ENCODE results near the gene TMEM176B. TPM values are rescaled to one million over a fixed set of nuclear protein-coding genes. Genes with fewer than 3 reads are reported as not detected.

TMEM176B gene
- total RNA-seq, 2 experiments from 2014 or later: not detected

- Mint-ChIP-seq H3K4me1 (ENCODE audit: low read depth) (no peaks in the 10 kb centered on the region), H3K4me3 (no peak overlapping the region), H3K27ac (no peak overlapping the region), H3K36me3 (ENCODE audit: low read depth) (no peaks in the 10 kb centered on the region), H3K27me3 (peaks cover 7% of the 10 kb centered on the region), H3K9me3 (peaks cover 4% of the 10 kb centered on the region)
- CTCF ChIA-PET: no interaction called here
- H3K4me3 ChIP-seq (ENCODE audit: low read length): no peak overlapping the region
- no peak overlapping the region for H3K27ac ChIP-seq (ENCODE audit: low read depth in 1 of 2, low read length in 2 of 2)
- DNase-seq (no peak), ATAC-seq (ENCODE audit: poor library complexity) (no peak)
- TF ChIP-seq, protein P1, sequence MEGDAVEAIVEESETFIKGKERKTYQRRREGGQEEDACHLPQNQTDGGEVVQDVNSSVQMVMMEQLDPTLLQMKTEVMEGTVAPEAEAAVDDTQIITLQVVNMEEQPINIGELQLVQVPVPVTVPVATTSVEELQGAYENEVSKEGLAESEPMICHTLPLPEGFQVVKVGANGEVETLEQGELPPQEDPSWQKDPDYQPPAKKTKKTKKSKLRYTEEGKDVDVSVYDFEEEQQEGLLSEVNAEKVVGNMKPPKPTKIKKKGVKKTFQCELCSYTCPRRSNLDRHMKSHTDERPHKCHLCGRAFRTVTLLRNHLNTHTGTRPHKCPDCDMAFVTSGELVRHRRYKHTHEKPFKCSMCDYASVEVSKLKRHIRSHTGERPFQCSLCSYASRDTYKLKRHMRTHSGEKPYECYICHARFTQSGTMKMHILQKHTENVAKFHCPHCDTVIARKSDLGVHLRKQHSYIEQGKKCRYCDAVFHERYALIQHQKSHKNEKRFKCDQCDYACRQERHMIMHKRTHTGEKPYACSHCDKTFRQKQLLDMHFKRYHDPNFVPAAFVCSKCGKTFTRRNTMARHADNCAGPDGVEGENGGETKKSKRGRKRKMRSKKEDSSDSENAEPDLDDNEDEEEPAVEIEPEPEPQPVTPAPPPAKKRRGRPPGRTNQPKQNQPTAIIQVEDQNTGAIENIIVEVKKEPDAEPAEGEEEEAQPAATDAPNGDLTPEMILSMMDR (IDR thresholded peaks at IDR 0.05): no peak
- H3K9me3 ChIP-seq (ENCODE audit: control insufficient read depth in 1 of 2, insufficient read depth in 1 of 2, low read length in 2 of 2): peaks cover 0 to 4% of the 10 kb centered on the region in 2 experiments
- H3K27me3 ChIP-seq (ENCODE audit: control insufficient read depth in 1 of 2, insufficient read depth in 2 of 2, low read length in 2 of 2): peaks cover 8 to 12% of the 10 kb centered on the region in 2 experiments
- POLR2A ChIA-PET: no interaction called here
- H3K4me1 ChIP-seq (ENCODE audit: insufficient read depth, low read length): no peaks in the 10 kb centered on the region
- H3K36me3 ChIP-seq (ENCODE audit: insufficient read depth, low read length): no peaks in the 10 kb centered on the region
- intact Hi-C loops (cut with DNase I, micrococcal nuclease): no loop called here
Measured at GRCh38 chr7:150791304-150791703, 8.9 kb downstream of the TMEM176B start.

DNA sequence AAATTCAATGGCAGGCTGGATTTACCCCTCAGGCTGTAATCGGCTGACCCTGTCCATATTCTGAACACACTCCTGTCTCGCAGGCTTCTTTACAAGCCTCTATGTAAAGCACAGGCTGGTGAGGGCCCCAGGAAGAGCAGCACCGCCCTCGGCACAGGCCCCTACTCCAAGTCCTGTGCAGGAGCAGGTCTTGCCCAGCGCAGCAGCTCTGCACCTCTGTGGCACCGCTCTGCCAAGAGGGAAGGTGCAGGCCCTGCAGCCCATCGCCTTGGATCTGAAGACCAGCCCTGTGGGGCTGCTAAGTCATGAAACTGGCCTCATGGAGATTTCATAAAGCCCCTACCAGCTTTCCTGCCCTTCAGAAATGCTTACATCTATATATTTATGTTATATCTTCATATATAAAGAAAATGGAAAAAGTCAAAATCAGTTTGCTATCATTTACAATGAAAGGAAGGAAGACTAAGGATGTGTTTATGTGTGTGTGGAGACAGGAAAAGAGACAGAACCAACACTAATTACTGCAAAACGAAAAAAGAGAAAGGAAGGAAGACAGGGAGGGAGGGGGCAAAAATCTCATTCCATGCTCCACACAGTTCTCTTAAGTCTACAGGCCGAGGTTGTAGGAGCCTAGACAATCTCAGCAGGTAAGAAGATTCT, 9.6 kb downstream of the TMEM176B start:
- peaks cover 13% of the 10 kb centered on the region for H3K27me3 Mint-ChIP-seq
- H3K4me1 Mint-ChIP-seq (ENCODE audit: low read depth): no peaks in the 10 kb centered on the region
- no peak overlapping the region for H3K27ac Mint-ChIP-seq
- no peaks in the 10 kb centered on the region for H3K9me3 Mint-ChIP-seq
- Histone ChIP-seq H3K9me3 (ENCODE audit: control insufficient read depth in 1 of 2, insufficient read depth in 1 of 2, low read length in 2 of 2) (peaks cover 0 to 4% of the 10 kb centered on the region in 2 experiments), H3K27ac (ENCODE audit: low read depth in 1 of 2, low read length in 2 of 2) (no peak overlapping the region), H3K27me3 (ENCODE audit: control insufficient read depth in 1 of 2, insufficient read depth in 2 of 2, low read length in 2 of 2) (peaks cover 8 to 9% of the 10 kb centered on the region in 2 experiments), H3K4me3 (ENCODE audit: low read length) (no peak overlapping the region), H3K4me1 (ENCODE audit: insufficient read depth, low read length) (no peaks in the 10 kb centered on the region), H3K36me3 (ENCODE audit: insufficient read depth, low read length) (no peaks in the 10 kb centered on the region)
- ChIA-PET CTCF (no interaction called here), POLR2A (no interaction called here)
- no peak for DNase-seq
- no peak overlapping the region for H3K4me3 Mint-ChIP-seq
- intact Hi-C loops (cut with DNase I, micrococcal nuclease): no loop called here
- no peaks in the 10 kb centered on the region for H3K36me3 Mint-ChIP-seq (ENCODE audit: low read depth)
- TF ChIP-seq, protein P1 (IDR thresholded peaks at IDR 0.05): no peak
- no peak for ATAC-seq (ENCODE audit: poor library complexity)

DNA sequence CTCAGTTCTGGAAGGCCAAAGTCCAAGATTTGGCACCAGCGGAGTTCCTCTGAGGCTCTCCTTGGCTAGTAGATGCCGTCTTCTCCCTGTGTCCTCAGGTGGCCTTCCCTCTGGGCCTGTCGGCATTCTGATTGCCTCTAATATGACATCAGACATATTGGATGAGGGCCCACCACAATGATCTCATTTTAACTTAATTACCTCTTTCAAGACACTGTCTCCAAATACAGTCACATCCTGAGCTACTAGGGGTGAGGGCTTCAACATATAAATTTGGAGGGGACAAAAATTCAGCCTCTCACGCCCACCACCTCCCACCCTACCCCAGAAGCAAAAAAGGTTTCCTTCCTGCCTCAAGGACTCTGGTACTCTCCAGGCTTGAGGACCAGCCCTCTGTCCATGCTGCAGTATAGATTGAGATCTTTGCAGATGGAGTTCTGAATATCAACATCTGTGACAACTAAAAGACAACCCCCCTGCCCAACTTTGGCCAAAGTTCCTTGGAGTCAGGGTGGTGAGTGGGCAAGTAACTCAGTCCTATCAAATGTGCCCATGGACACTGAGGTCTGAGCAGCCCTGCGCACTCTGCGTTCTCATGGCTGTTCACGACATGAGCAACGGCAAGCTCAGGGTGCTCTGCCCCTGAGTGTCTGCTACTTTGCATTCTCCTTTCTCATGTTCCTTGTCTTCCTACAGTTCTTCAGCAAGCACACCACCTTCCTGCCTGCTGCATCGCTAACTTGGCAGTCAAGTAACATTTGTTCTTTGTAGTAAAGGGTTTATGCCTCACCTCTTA, 11.5 kb downstream of the TMEM176B start:
- no peaks in the 10 kb centered on the region for H3K36me3 Mint-ChIP-seq (ENCODE audit: low read depth)
- Histone ChIP-seq H3K27me3 (ENCODE audit: control insufficient read depth in 1 of 2, insufficient read depth in 2 of 2, low read length in 2 of 2) (peaks cover 3% of the 10 kb centered on the region in 2 experiments), H3K36me3 (ENCODE audit: insufficient read depth, low read length) (no peaks in the 10 kb centered on the region), H3K27ac (ENCODE audit: low read depth in 1 of 2, low read length in 2 of 2) (no peak overlapping the region), H3K4me3 (ENCODE audit: low read length) (no peak overlapping the region), H3K9me3 (ENCODE audit: control insufficient read depth in 1 of 2, insufficient read depth in 1 of 2, low read length in 2 of 2) (no peaks in the 10 kb centered on the region), H3K4me1 (ENCODE audit: insufficient read depth, low read length) (no peaks in the 10 kb centered on the region)
- H3K4me1 Mint-ChIP-seq (ENCODE audit: low read depth): no peaks in the 10 kb centered on the region
- no peaks in the 10 kb centered on the region for H3K9me3 Mint-ChIP-seq
- no peak for DNase-seq
- H3K27me3 Mint-ChIP-seq: peaks cover 13% of the 10 kb centered on the region
- POLR2A ChIA-PET: no interaction called here
- TF ChIP-seq, protein P1 (IDR thresholded peaks at IDR 0.05): no peak
- CTCF ChIA-PET: no interaction called here
- no peak overlapping the region for H3K4me3 Mint-ChIP-seq
- no peak for ATAC-seq (ENCODE audit: poor library complexity)
- no peak overlapping the region for H3K27ac Mint-ChIP-seq
- intact Hi-C loops (cut with DNase I, micrococcal nuclease): no loop called here
